NCI-H2107 treated with DMSO at 0.1 percent for 48 hours (cell line): ENCODE results near the gene GFOD1.

Experiments
- DNase-seq: peaks from one replicate; lab custom pipeline; 2025; ENCODE audit not compliant: unreplicated experiment; lab: John Stamatoyannopoulos, UW

GFOD1 gene

GRCh38 chr6:13487122-13488014 is at the start of gene GFOD1:
Gene GFOD1, minus strand, starts transcription at chr6:13487600. Its CDS starts 710 bp downstream, at chr6:13486890.
- DNase-seq: peak; percentile 74

- no peak for DNase-seq
Observed at GRCh38 chr6:13536796-13537526, 49.6 kb upstream of the GFOD1 start.

GRCh38 chr6:13535306-13535705 is 47.9 kb upstream of the GFOD1 start:
- DNase-seq: no peak

GRCh38 chr6:13534536-13534935 is 47.1 kb upstream of the GFOD1 start:
- no peak for DNase-seq

GRCh38 chr6:13531956-13532355 is 44.6 kb upstream of the GFOD1 start:
- no peak for DNase-seq

GRCh38 chr6:13528777-13529343 is 41.5 kb upstream of the GFOD1 start:
- DNase-seq: no peak

GRCh38 chr6:13528232-13528631 is 40.8 kb upstream of the GFOD1 start:
- DNase-seq: no peak

GRCh38 chr6:13527671-13528056 is 40.3 kb upstream of the GFOD1 start:
- DNase-seq: no peak

- DNase-seq: peak; percentile 37
Observed at GRCh38 chr6:13526727-13527670, 39.6 kb upstream of the GFOD1 start.

- no peak for DNase-seq
Observed at GRCh38 chr6:13526357-13526726, 38.9 kb upstream of the GFOD1 start.

- no peak for DNase-seq
Observed at GRCh38 chr6:13524801-13525508, 37.6 kb upstream of the GFOD1 start.

GRCh38 chr6:13523826-13524622 is 36.6 kb upstream of the GFOD1 start:
- DNase-seq: no peak

- no peak for DNase-seq
Observed at GRCh38 chr6:13522656-13523055, 35.3 kb upstream of the GFOD1 start.

- DNase-seq: no peak
Observed at GRCh38 chr6:13519839-13520238, 32.4 kb upstream of the GFOD1 start.

GRCh38 chr6:13517116-13517515 is 29.7 kb upstream of the GFOD1 start:
- no peak for DNase-seq

GRCh38 chr6:13515912-13516311 is 28.5 kb upstream of the GFOD1 start:
- DNase-seq: no peak

- DNase-seq: no peak
Observed at GRCh38 chr6:13513626-13514502, 26.5 kb upstream of the GFOD1 start.

- DNase-seq: no peak
Observed at GRCh38 chr6:13512900-13513299, 25.5 kb upstream of the GFOD1 start.
